Loucy (cell line): ENCODE measurements around the gene MPV17.
"Not testable (repeated sequence)": the region's sequence is repeated elsewhere in the genome, so short reads cannot be mapped to it uniquely, and the experiment has no call there.

Experiments used
- H2AFZ ChIP-seq: fragments of 200-600 bp; sonication (generic); 2 replicates; pipeline ENCODE4 v1.6.0; 2016; ENCODE audit warnings: antibody characterized with exemption, mild to moderate bottlenecking, low read length, moderate library complexity
- H3F3A ChIP-seq: fragments of 200-600 bp; 2 replicates; pipeline ENCODE4 v1.6.0; 2016; ENCODE audit warnings: antibody characterized with exemption, low read depth, mild to moderate bottlenecking
- H3K27me3 ChIP-seq: fragments of 200-600 bp; sonication (generic); 2 replicates; pipeline ENCODE4 v1.6.1; 2014; ENCODE audit warnings: low read length, mild to moderate bottlenecking; ENCODE audit not compliant: insufficient read depth, poor library complexity, severe bottlenecking
- H3K36me3 ChIP-seq: fragments of 200-600 bp; sonication (generic); 2 replicates; pipeline ENCODE4 v1.6.1; 2016; ENCODE audit warnings: low read length; ENCODE audit not compliant: insufficient read depth
- H3K4me1 ChIP-seq: fragments of 200-600 bp; sonication (generic); 2 replicates; pipeline ENCODE4 v1.5.1; 2014; ENCODE audit warnings: low read length, mild to moderate bottlenecking; ENCODE audit not compliant: insufficient read depth, poor library complexity, severe bottlenecking
- H3K4me2 ChIP-seq: fragments of 200-600 bp; sonication (generic); 2 replicates; pipeline ENCODE4 v1.6.0; 2014; ENCODE audit warnings: antibody characterized with exemption, low read length, low read depth, mild to moderate bottlenecking; ENCODE audit not compliant: poor library complexity, severe bottlenecking
- H3K4me3 ChIP-seq: fragments of 200-600 bp; sonication (generic); 2 replicates; pipeline ENCODE4 v1.5.1; 2014; ENCODE audit warnings: low read length, mild to moderate bottlenecking, mixed read lengths; ENCODE audit not compliant: poor library complexity, severe bottlenecking
- H3K79me2 ChIP-seq: fragments of 200-600 bp; sonication (generic); 2 replicates; pipeline ENCODE4 v1.6.1; 2014; ENCODE audit warnings: low read length; ENCODE audit not compliant: insufficient read depth
- H3K9ac ChIP-seq: fragments of 200-600 bp; sonication (generic); 2 replicates; pipeline ENCODE4 v1.6.0; 2014; ENCODE audit warnings: mild to moderate bottlenecking, low read depth, low read length, moderate library complexity; ENCODE audit not compliant: poor library complexity, severe bottlenecking
- H3K9me2 ChIP-seq: fragments of 200-600 bp; sonication (generic); replicated peaks from 2 replicates; pipeline ENCODE4 v1.6.1; 2016; ENCODE audit warnings: low read depth, low read length, mixed read lengths
- H3K9me3 ChIP-seq: fragments of 200-600 bp; sonication (generic); 2 replicates; pipeline ENCODE4 v1.6.1; 2014; ENCODE audit warnings: mild to moderate bottlenecking, antibody characterized with exemption, low read length, low read depth; ENCODE audit not compliant: insufficient read depth
- H4K20me1 ChIP-seq: fragments of 200-600 bp; sonication (generic); 2 replicates; pipeline ENCODE4 v1.6.0; 2014; ENCODE audit warnings: antibody characterized with exemption, low read length, mild to moderate bottlenecking; ENCODE audit not compliant: insufficient read depth, poor library complexity, severe bottlenecking
- EZH2phosphoT487 ChIP-seq: fragments of 200-600 bp; IDR thresholded peaks from 2 replicates; pipeline ENCODE4 v1.6.1; 2018; ENCODE audit warnings: antibody characterized with exemption, mild to moderate bottlenecking, moderate library complexity, borderline replicate concordance
- TF ChIP-seq, protein P1 (sequence below): fragments of 200-600 bp; sonication (generic); conservative IDR thresholded peaks from 2 replicates; pipeline ENCODE4 v1.5.1; 2014; ENCODE audit warnings: mild to moderate bottlenecking, antibody characterized with exemption, low read length

The MPV17 gene

GRCh38 chr2:27304488-27305240 lies 18.2 kb downstream of the MPV17 start:
- Histone ChIP-seq H3K4me3 (no peak overlapping the region), H4K20me1 (no peaks in the 10 kb centered on the region)

GRCh38 chr2:27303093-27304025 lies 19.5 kb downstream of the MPV17 start:
- no peaks in the 10 kb centered on the region for H3F3A ChIP-seq
- no peaks in the 10 kb centered on the region for H4K20me1 ChIP-seq
- H3K9me3 ChIP-seq = no peaks in the 10 kb centered on the region
- no peaks in the 10 kb centered on the region for H3K36me3 ChIP-seq
- H3K4me2 ChIP-seq = peak overlapping the region; percentile 73
- no peaks in the 10 kb centered on the region for H3K4me1 ChIP-seq
- TF ChIP-seq, protein P1, sequence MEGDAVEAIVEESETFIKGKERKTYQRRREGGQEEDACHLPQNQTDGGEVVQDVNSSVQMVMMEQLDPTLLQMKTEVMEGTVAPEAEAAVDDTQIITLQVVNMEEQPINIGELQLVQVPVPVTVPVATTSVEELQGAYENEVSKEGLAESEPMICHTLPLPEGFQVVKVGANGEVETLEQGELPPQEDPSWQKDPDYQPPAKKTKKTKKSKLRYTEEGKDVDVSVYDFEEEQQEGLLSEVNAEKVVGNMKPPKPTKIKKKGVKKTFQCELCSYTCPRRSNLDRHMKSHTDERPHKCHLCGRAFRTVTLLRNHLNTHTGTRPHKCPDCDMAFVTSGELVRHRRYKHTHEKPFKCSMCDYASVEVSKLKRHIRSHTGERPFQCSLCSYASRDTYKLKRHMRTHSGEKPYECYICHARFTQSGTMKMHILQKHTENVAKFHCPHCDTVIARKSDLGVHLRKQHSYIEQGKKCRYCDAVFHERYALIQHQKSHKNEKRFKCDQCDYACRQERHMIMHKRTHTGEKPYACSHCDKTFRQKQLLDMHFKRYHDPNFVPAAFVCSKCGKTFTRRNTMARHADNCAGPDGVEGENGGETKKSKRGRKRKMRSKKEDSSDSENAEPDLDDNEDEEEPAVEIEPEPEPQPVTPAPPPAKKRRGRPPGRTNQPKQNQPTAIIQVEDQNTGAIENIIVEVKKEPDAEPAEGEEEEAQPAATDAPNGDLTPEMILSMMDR = peak; percentile 82
- no peak for TF ChIP-seq EZH2phosphoT487
- H3K9ac ChIP-seq = peak overlapping the region; percentile 52
- H3K9me2 ChIP-seq = no peaks in the 10 kb centered on the region
- no peaks in the 10 kb centered on the region for H3K27me3 ChIP-seq
- H2AFZ ChIP-seq = peak overlapping the region; percentile 99
- no peaks in the 10 kb centered on the region for H3K79me2 ChIP-seq
- H3K4me3 ChIP-seq = peak overlapping the region; percentile 61

More at GRCh38 chr2:27304488-27305240, 18.2 kb downstream of the MPV17 start:
- Histone ChIP-seq H3K9me2 (no peaks in the 10 kb centered on the region), H2AFZ (no peak overlapping the region), H3K27me3 (no peaks in the 10 kb centered on the region), H3K9me3 (no peaks in the 10 kb centered on the region), H3F3A (no peaks in the 10 kb centered on the region), H3K36me3 (no peaks in the 10 kb centered on the region), H3K9ac (no peak overlapping the region), H3K79me2 (no peaks in the 10 kb centered on the region), H3K4me2 (no peak overlapping the region), H3K4me1 (no peaks in the 10 kb centered on the region)
- TF ChIP-seq EZH2phosphoT487 = no peak

DNA sequence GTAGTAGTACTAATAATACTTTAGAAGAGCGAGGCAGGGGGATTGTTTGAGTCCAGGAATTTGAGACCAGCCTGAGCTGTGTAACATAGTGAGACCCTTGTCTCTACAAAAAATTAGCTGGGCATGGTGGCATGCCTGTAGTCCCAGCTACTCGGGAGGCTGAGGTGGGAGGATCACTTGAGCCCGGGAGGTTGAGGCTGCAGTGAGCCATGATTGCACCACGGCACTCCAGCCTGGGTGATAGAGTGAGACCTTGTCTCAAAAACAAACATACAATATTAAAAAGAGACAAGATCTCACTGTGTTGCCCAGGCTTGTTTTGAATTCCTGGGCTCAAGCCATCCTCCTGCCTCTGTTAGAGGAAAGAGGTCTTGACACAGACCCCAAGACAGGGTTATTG lies 22.3 kb downstream of the MPV17 start:
- not testable (repeated sequence) for H3K9me3 ChIP-seq, H2AFZ ChIP-seq, H3K36me3 ChIP-seq, H3K4me3 ChIP-seq, H3F3A ChIP-seq, H3K27me3 ChIP-seq, H3K4me1 ChIP-seq, H3K79me2 ChIP-seq, H4K20me1 ChIP-seq, H3K9me2 ChIP-seq, H3K4me2 ChIP-seq, H3K9ac ChIP-seq

- Histone ChIP-seq H4K20me1 (no peaks in the 10 kb centered on the region), H3K4me2 (no peak overlapping the region), H3K4me3 (no peak overlapping the region), H3K27me3 (no peaks in the 10 kb centered on the region), H3K4me1 (no peaks in the 10 kb centered on the region), H3K79me2 (no peaks in the 10 kb centered on the region), H2AFZ (no peak overlapping the region; the same call in 1 of the 2 replicates), H3F3A (no peaks in the 10 kb centered on the region), H3K9me3 (no peaks in the 10 kb centered on the region), H3K9ac (no peak overlapping the region), H3K9me2 (no peaks in the 10 kb centered on the region), H3K36me3 (no peaks in the 10 kb centered on the region)
- TF ChIP-seq, protein P1 = no peak
- TF ChIP-seq EZH2phosphoT487 = no peak
Measured at GRCh38 chr2:27298391-27299080, 24.4 kb downstream of the MPV17 start.
